ENCODE data around the gene TMCC1. TPM values are rescaled to one million over a fixed set of nuclear protein-coding genes. Genes with fewer than 3 reads are reported as not detected.
"Not testable (repeated sequence)": the region's sequence is repeated elsewhere in the genome, so short reads cannot be mapped to it uniquely, and the experiment has no call there.

TMCC1 gene
- total RNA-seq, 2 experiments from 2014 or later: 15.9 to 16.8 TPM

DNA sequence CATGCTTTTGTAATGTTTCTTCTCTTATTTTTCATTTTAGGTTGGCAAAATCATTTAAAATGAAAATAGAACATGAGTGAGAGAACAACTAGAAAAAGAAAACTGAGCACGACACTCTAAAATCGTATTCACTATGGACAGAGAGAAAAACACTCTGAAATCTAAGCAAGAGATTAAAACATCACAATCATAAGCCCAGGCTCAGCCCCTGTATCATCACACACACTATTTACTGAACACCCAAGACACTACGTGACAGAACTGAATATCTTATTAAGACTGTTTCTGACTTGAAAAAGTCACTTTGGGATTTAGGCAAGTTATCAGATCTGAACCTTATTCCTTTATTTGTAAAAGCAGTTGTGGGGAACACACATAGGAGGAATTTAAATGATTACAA is 204.5 kb downstream of the TMCC1 start:
- no peaks in the 10 kb centered on the region for H3K9me3 Mint-ChIP-seq (ENCODE audit: insufficient read depth)
- POLR2A ChIA-PET: no interaction called here
- CTCF ChIA-PET: no interaction called here
- DNase-seq: no peak
- H3K4me1 Mint-ChIP-seq (ENCODE audit: low read depth): peaks cover 2% of the 10 kb centered on the region
- no peak overlapping the region for H3K27ac Mint-ChIP-seq
- no peak overlapping the region for H3K4me3 Mint-ChIP-seq
- no peak for ATAC-seq
- H3K36me3 Mint-ChIP-seq (ENCODE audit: low read depth): no peaks in the 10 kb centered on the region
- H3K27me3 Mint-ChIP-seq (ENCODE audit: low read depth): no peaks in the 10 kb centered on the region

DNA sequence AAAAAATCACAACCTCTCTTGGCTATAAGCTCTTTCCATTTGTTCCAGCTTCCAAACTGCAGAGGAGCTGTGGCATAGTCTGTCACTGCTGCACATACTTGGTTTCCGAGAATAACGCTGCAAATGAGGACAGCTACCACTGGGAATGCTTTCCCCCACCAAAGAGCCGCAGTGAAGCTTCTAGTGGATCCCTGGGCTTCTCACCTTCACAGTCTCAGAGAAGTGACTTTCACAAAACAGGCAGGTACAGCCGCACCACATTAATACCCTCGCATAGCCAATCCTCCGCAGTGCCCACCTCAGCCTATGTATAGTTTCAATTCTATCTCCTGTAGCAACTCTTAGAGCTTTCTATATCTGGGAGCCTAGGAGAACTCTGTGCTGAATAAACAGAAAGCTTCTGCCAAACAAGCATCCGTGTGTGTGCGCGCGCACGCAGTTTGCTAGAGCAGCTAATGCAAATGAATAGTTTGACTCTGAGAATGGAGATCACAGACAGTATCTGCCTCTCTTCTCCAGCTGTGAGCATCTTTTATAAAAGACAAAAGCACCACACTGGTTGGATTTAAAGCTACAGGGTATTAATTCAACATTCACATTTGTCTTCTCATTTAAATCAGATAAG is 205.1 kb downstream of the TMCC1 start:
- Mint-ChIP-seq H3K4me1 (ENCODE audit: low read depth) (peaks cover 2% of the 10 kb centered on the region), H3K9me3 (ENCODE audit: insufficient read depth) (no peaks in the 10 kb centered on the region), H3K27me3 (ENCODE audit: low read depth) (no peaks in the 10 kb centered on the region), H3K27ac (no peak overlapping the region), H3K36me3 (ENCODE audit: low read depth) (no peaks in the 10 kb centered on the region), H3K4me3 (no peak overlapping the region)
- ChIA-PET POLR2A (no interaction called here), CTCF (no interaction called here)
- DNase-seq (no peak), ATAC-seq (no peak)

DNA sequence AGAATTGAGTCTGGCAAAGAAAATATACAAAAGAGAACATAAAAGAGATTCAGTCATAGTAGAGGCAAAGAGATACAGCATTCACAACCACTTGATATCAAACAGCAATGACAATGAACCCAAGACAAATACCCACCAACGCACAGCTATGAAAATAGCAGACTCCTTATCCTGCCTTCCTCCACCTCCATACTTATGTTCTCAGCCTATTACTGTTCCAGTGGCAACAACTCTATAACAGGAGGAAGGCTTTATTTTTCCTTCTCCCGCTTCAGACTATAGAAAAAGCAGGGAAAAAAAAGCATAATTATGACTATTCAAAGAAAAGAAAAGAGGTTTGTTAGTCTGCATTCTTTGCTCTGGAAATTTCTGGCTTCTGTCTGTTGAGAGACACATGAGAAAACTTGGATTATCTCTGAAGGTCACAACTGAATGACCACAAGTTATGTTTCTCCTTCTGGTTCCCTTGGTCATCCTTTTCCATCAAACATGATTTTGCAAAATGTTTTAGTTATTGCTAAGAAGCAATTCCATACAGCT is 205.9 kb downstream of the TMCC1 start:
- CTCF ChIA-PET: no interaction called here
- POLR2A ChIA-PET: no interaction called here

DNA sequence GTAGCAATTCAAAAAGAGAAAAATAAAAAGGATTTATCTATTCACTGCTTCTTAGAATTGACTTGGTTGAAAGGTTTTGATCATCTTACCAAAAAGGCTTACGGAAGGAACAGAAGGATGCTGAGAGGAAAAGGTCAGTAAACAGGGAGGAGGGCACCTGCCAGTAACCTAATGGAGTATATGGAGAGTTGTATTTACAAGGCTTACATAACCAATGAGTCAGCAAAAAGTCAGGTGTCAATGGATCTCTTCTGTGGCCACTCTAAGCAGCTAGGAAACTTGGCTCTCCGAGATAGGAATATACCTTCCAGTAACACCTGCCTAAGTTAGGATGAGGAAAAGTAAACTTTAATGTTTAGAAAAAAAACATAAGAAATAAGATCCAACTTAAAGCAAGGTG is 206.6 kb downstream of the TMCC1 start:
- H3K36me3 Mint-ChIP-seq (ENCODE audit: low read depth): no peaks in the 10 kb centered on the region
- CTCF ChIA-PET: no interaction called here
- no peak overlapping the region for H3K27ac Mint-ChIP-seq
- ATAC-seq (no peak), DNase-seq (no peak)
- H3K9me3 Mint-ChIP-seq (ENCODE audit: insufficient read depth): no peaks in the 10 kb centered on the region
- no peak overlapping the region for H3K4me3 Mint-ChIP-seq
- POLR2A ChIA-PET: no interaction called here
- H3K27me3 Mint-ChIP-seq (ENCODE audit: low read depth): no peaks in the 10 kb centered on the region
- H3K4me1 Mint-ChIP-seq (ENCODE audit: low read depth): peaks cover 2% of the 10 kb centered on the region

More for the DNA sequence above, 205.9 kb downstream of the TMCC1 start:
- ATAC-seq: no peak
- Mint-ChIP-seq H3K4me1 (ENCODE audit: low read depth) (peaks cover 2% of the 10 kb centered on the region), H3K27me3 (ENCODE audit: low read depth) (no peaks in the 10 kb centered on the region), H3K4me3 (no peak overlapping the region), H3K27ac (no peak overlapping the region), H3K9me3 (ENCODE audit: insufficient read depth) (no peaks in the 10 kb centered on the region), H3K36me3 (ENCODE audit: low read depth) (no peaks in the 10 kb centered on the region)
- no peak for DNase-seq

DNA sequence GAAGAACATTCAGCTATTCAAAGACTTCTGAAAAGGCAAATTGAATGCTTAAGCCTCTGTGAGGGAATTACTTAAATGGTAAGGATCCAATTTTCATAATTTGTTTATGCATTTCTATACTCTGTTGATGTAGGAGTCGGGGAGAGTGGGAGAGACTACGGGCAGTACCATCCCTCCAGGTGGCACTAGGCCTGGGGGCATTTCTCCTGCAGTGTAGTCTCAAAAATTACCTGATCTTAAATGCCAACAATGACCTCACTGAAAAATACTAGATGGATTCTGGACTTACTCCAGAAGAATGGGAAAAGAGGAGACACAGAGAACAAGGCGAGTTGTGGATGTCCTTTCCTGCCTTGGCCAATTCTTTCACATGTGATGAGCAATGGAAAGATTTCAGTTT is 209.2 kb downstream of the TMCC1 start:
- POLR2A ChIA-PET: no interaction called here
- no peak overlapping the region for H3K27ac Mint-ChIP-seq

DNA sequence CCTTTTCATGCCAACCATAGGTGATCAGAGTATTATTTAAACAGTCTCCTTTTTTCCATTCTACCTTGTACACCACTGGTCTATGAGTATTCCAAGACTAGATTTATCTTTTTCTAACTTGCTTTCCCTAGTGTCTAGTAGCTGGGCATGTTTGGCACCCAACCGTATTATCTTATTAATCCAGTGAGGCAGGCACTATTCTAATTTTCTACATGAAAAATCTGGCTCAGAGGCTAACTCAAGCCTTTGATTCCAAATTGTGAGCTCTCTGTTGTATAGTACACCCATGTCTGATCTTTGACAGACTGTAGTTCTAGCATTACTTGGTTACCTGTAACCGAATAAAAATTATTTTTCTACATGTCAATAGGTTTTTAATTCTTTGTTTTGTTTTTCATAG is 210.3 kb downstream of the TMCC1 start:
- ChIA-PET CTCF (interaction anchor here (1.2 kb wide), 1 partner anchor 9 kb away, joined by 3 read pairs; no protein-coding TSS in a partner anchor), POLR2A (no interaction called here)
- H3K27ac Mint-ChIP-seq: no peak overlapping the region
- H3K27me3 Mint-ChIP-seq (ENCODE audit: low read depth): no peaks in the 10 kb centered on the region
- H3K9me3 Mint-ChIP-seq (ENCODE audit: insufficient read depth): no peaks in the 10 kb centered on the region
- H3K36me3 Mint-ChIP-seq (ENCODE audit: low read depth): no peaks in the 10 kb centered on the region
- DNase-seq: no peak
- H3K4me1 Mint-ChIP-seq (ENCODE audit: low read depth): no peaks in the 10 kb centered on the region
- no peak overlapping the region for H3K4me3 Mint-ChIP-seq
- ATAC-seq: no peak

More for the DNA sequence above, 209.2 kb downstream of the TMCC1 start:
- Mint-ChIP-seq H3K4me3 (no peak overlapping the region), H3K36me3 (ENCODE audit: low read depth) (no peaks in the 10 kb centered on the region), H3K9me3 (ENCODE audit: insufficient read depth) (no peaks in the 10 kb centered on the region), H3K4me1 (ENCODE audit: low read depth) (no peaks in the 10 kb centered on the region), H3K27me3 (ENCODE audit: low read depth) (no peaks in the 10 kb centered on the region)
- CTCF ChIA-PET: no interaction called here
- ATAC-seq: no peak
- no peak for DNase-seq

DNA sequence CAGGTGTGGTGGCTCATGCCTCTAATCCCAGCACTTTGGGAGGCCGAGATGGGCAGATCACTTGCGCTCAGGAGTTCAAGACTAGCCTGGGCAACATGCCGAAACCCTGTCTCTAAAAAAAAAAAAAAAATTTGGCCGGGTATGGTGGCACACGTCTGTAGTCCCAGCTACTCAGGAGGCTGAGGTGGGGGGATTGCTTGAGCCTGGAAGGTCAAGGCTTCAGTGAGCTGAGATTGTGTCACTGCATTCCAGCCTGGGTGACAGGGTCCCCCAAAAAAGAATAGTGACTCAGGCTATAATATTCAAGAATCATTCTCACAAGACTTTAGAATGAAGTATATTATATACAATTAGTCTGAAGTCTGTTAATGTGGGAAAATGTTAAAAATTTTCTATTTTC is 216.5 kb downstream of the TMCC1 start:
- POLR2A ChIA-PET: interaction anchor here (0.9 kb wide), 1 partner anchor 12 kb away, joined by 3 read pairs; no protein-coding TSS in a partner anchor

DNA sequence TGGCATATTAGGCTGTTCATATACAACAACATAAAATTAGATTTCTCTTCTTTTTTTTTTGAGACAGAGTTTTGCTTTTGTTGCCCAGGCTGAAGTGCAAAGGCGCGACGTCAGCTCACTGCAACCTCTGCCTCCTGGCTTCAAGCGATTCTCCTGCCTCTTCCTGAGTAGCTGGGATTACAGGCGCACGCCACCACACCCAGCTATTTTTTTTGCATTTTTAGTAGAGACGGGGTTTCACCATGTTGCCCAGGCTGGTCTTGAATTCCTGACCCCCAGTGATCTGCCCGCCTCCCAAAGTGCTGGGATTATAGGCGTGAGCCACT is 218.8 kb downstream of the TMCC1 start:
- H3K9me3 Mint-ChIP-seq (ENCODE audit: insufficient read depth); POLR2A ChIA-PET; H3K36me3 Mint-ChIP-seq (ENCODE audit: low read depth); H3K4me1 Mint-ChIP-seq (ENCODE audit: low read depth); H3K27me3 Mint-ChIP-seq (ENCODE audit: low read depth); H3K4me3 Mint-ChIP-seq; DNase-seq; H3K27ac Mint-ChIP-seq; ATAC-seq; CTCF ChIA-PET: not testable (repeated sequence)

More for the DNA sequence above, 216.5 kb downstream of the TMCC1 start:
- no peak for DNase-seq
- H3K9me3 Mint-ChIP-seq (ENCODE audit: insufficient read depth): no peaks in the 10 kb centered on the region
- H3K4me1 Mint-ChIP-seq (ENCODE audit: low read depth): no peaks in the 10 kb centered on the region
- H3K36me3 Mint-ChIP-seq (ENCODE audit: low read depth): no peaks in the 10 kb centered on the region
- CTCF ChIA-PET: interaction anchor here (1.3 kb wide), 1 partner anchor 187 kb away, joined by 5 read pairs; no protein-coding TSS in a partner anchor
- no peaks in the 10 kb centered on the region for H3K27me3 Mint-ChIP-seq (ENCODE audit: low read depth)
- H3K4me3 Mint-ChIP-seq: no peak overlapping the region
- ATAC-seq: no peak
- no peak overlapping the region for H3K27ac Mint-ChIP-seq

DNA sequence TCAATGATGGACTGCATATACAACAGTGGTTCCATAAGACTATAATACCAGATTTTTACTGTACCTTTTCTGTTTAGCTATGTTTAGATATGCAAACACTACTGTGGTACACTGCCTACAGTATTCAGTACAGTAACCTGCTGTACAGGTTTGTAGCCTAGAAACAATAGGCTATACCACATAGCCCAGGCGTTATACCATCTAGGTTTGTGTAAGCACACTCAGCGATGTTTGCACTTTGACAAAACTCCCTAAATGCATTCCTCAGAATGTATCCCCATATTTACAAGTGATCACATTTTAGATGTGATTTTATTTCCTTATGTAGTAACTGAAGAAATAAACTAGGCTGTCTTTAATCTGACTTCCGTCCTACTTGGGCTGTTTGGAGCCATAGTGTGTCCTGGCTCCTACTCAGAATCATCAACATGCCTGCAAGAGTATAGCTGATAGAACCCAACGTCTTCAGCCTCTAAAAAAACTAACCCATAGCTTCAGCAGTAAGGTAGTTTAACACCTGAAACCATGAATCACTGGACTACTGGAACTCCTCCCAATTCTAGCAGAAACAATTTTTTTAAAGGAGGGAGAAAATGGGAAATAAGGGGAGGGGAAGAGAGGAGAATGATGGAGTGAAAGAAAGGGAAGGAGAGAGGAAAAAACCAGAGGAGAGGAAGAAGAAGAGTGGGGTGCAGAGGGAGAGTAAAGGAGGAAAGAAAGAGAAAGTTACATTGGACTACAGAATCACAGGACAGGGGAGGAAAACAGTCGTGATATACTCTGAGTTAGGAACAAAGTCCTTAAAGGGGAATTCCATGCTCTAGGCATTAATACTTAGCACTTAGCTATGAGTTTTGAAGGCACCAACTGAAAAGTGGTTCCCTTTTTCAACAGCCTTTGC is 219.4 kb downstream of the TMCC1 start:
- Mint-ChIP-seq H3K27ac (no peak overlapping the region), H3K9me3 (ENCODE audit: insufficient read depth) (no peaks in the 10 kb centered on the region), H3K36me3 (ENCODE audit: low read depth) (no peaks in the 10 kb centered on the region), H3K27me3 (ENCODE audit: low read depth) (no peaks in the 10 kb centered on the region), H3K4me3 (no peak overlapping the region), H3K4me1 (ENCODE audit: low read depth) (no peaks in the 10 kb centered on the region)
- DNase-seq: no peak
- ChIA-PET POLR2A (no interaction called here), CTCF (interaction anchor here (0.7 kb wide), 1 partner anchor 260 kb away, joined by 3 read pairs; no protein-coding TSS in a partner anchor)
- no peak for ATAC-seq

DNA sequence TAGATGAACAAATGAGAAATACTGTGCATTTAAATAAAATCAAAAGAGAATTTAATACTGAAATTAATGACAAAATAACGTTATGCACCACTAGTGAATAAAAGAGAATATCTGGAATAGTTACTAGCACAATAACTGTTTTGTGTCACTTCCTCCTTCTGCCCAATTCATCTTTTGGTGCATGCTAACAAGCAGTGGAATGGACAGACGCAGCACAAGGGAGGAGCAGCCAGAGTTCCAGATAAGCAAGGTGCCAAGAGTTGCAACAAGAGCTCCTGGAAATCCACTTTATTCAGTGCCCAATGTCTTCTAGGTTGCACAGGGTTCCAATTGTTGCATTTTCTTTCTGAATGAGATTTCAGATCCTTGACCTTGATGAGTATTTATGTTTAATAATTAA is 220.5 kb downstream of the TMCC1 start:
- ChIA-PET CTCF (interaction anchor here (0.7 kb wide), 1 partner anchor 261 kb away, joined by 3 read pairs; no protein-coding TSS in a partner anchor), POLR2A (no interaction called here)
- Mint-ChIP-seq H3K9me3 (ENCODE audit: insufficient read depth) (no peaks in the 10 kb centered on the region), H3K4me1 (ENCODE audit: low read depth) (no peaks in the 10 kb centered on the region), H3K4me3 (no peak overlapping the region), H3K27me3 (ENCODE audit: low read depth) (no peaks in the 10 kb centered on the region), H3K36me3 (ENCODE audit: low read depth) (no peaks in the 10 kb centered on the region), H3K27ac (no peak overlapping the region)
- no peak for ATAC-seq
- no peak for DNase-seq

DNA sequence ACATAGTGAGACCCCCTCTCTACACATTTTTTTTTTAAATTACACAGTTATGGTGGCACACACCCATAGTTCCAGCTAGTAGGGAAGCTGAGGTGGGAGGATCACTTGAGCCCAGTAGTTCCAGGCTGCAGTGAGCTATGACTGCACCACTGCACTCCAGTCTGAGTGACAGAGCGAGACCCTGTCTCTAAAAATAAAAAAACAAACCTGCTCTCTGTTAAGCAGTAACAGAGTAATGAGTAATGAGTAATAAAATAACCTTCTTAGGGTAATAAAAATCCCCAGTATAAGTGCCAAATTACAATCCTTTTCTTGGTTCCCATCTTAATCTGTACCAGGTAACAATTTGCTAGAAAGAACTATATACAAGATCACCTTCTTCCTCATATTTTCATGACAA is 221.1 kb downstream of the TMCC1 start:
- DNase-seq: no peak
- H3K27me3 Mint-ChIP-seq (ENCODE audit: low read depth): no peaks in the 10 kb centered on the region
- ATAC-seq: no peak
- H3K36me3 Mint-ChIP-seq (ENCODE audit: low read depth): no peaks in the 10 kb centered on the region
- H3K4me1 Mint-ChIP-seq (ENCODE audit: low read depth): no peaks in the 10 kb centered on the region
- no peaks in the 10 kb centered on the region for H3K9me3 Mint-ChIP-seq (ENCODE audit: insufficient read depth)
- CTCF ChIA-PET: no interaction called here
- H3K4me3 Mint-ChIP-seq: no peak overlapping the region
- POLR2A ChIA-PET: no interaction called here
- no peak overlapping the region for H3K27ac Mint-ChIP-seq

DNA sequence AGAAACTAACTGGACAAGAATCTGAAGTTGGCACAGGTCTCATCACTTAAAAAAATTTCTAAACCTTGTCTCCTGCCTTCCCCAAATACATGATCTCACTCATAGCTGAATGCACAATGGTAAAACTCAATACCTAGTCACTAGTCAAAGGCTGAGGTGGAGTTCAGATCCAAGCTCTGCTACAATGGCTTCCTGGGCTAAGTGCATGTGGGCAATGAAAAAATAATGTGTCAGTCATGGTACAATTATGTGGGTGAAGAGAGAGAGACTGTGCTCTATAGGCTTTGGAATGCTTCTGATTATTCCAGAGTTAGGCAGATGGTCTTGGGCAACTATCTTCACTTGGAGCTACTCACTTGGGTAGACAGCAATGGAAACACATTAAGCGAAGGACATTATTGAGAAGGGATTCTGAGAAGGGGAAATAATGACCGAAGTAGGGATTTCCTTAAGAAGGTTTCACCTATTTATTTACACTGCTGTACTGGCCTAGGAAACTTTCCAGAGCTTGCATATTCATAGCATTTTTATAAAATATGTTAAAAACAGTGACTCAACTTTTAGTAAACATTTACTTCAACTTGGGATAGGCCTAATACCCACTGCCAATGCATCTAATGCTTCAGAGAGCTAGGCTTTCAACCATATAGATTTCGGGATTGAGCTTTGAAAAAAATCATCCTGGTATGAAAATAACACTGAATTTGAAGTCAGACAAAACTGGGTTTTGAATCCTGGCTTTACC is 228.3 kb downstream of the TMCC1 start:
- POLR2A ChIA-PET: interaction anchor here (0.8 kb wide), 1 partner anchor 11 kb away, joined by 3 read pairs; no protein-coding TSS in a partner anchor
- no peak overlapping the region for H3K4me3 Mint-ChIP-seq
- no peaks in the 10 kb centered on the region for H3K4me1 Mint-ChIP-seq (ENCODE audit: low read depth)

More for the DNA sequence above, 228.3 kb downstream of the TMCC1 start:
- no peak for ATAC-seq
- CTCF ChIA-PET: interaction anchor here (1.3 to 1.4 kb wide), 2 partner anchors 16 to 19 kb away, joined by 3 to 5 read pairs; no protein-coding TSS in a partner anchor
- Mint-ChIP-seq H3K27me3 (ENCODE audit: low read depth) (no peaks in the 10 kb centered on the region), H3K27ac (no peak overlapping the region), H3K9me3 (ENCODE audit: insufficient read depth) (no peaks in the 10 kb centered on the region), H3K36me3 (ENCODE audit: low read depth) (no peaks in the 10 kb centered on the region)
- no peak for DNase-seq

Data from activated CD8-positive, alpha-beta T cell treated with anti-CD3 and anti-CD28 coated beads, Interleukin-2, amount 10 ng/mL, durations not matched to agents 7 days and 5 days (primary cell).